Measurements from ENCODE around the gene NCEH1.
A peak's percentile ranks its signal among the peaks of the same experiment; 100 is the strongest.
"Not testable (repeated sequence)": the region's sequence is repeated elsewhere in the genome, so short reads cannot be mapped to it uniquely, and the experiment has no call there.

NCEH1 gene, protein sequence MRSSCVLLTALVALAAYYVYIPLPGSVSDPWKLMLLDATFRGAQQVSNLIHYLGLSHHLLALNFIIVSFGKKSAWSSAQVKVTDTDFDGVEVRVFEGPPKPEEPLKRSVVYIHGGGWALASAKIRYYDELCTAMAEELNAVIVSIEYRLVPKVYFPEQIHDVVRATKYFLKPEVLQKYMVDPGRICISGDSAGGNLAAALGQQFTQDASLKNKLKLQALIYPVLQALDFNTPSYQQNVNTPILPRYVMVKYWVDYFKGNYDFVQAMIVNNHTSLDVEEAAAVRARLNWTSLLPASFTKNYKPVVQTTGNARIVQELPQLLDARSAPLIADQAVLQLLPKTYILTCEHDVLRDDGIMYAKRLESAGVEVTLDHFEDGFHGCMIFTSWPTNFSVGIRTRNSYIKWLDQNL

DNA sequence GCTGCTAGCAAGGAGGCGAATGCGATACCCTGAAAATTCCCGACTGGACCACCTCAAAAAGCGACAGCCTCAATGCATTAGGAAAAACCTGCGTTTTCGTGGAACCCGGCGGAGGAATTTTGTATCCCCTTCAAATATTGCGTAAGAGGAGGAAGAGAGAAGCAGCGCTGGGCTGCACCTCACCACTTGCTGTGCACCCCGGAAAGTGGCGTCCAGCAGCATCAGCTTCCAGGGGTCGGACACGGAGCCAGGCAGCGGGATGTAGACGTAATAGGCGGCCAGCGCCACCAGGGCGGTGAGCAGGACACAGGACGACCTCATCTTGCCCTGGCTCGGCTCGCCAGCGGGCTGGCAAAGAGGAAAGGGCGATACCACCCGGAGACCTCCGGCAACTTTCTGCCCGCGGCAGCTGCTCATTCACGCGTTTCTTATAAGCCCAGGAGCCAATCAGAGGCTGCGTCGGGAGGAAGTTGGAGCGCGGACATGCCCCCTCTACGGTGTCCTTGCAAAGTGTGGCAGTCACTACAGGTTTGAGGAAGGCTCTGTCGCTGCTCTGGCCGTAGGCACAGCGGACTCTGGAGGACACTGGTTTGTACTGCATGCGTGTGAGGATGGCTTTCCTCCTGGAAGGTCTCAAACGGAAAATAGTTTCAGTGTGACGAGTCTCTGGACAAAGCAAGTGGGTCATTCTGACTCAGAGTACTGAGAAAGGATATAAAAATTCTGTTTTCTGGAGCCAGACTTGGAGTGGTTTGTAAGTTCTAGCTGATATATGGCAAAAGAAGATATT is at the start of gene NCEH1:
Gene NCEH1, minus strand, starts transcription at position 404 of the 790 bp plus-strand sequence. Its CDS starts 83 bp downstream, at position 321.
- DNase-seq (ENCODE audit: low spot score): peak; percentile 91

DNA sequence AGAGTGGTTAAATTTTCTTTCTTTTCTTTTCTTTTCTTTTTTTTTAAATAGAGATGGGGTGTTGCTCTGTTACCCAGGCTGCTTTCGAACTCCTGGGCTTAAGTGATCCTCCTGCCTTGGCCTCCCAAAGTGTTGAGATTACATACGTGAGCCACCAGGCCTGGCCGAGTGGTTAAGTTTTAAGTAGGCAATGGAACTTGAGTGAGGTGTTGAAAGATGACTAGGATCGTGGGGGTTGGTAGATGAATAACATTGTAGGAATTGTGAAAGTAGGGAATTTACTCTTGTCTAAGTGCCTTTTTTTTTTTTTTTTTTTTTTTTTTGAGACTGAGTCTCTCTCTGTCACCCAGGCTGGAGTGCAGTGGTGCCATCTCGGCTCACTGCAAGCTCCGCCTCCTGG is 49.5 kb upstream of the NCEH1 start:
- not testable (repeated sequence) for DNase-seq (ENCODE audit: low spot score)

DNA sequence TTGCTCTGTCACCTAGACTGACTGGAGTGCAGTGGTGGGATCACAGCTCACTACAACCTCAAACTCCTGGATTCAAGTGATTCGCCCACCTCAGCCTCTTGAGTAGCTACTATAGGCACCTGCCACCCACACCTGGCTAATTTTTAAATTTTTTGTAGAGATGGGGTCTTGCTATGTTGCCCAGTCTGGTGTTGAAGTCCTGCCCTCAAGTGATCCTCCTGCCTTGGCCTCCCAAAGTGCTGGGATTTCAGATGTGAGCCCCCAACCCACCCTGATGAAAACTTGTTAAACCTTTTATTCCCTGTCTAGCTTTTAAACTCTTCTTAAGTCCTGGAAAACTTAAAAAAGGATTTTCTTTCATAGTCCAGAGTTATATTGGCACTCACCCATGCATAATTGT is 42.3 kb upstream of the NCEH1 start:
- no peak for DNase-seq (ENCODE audit: low spot score)

DNA sequence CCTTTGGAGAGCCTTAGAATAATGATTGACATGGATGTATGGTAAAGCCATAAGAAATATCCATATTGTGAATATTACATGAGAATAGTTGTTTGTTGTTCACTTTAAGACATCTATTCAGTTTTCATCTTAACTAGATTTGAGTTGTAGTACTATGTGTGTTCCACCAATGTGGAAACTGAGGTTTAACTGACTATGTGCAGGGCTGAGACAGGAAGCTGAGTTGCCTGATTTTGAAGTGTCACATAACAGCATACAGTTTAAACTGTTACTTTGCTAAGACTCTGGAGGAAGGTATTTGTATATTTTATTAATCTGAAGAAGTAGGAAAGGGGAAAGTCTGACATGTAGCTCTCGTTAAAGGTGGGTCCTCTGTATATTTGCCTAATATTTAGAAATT is 41.8 kb upstream of the NCEH1 start:
- no peak for DNase-seq (ENCODE audit: low spot score)

DNA sequence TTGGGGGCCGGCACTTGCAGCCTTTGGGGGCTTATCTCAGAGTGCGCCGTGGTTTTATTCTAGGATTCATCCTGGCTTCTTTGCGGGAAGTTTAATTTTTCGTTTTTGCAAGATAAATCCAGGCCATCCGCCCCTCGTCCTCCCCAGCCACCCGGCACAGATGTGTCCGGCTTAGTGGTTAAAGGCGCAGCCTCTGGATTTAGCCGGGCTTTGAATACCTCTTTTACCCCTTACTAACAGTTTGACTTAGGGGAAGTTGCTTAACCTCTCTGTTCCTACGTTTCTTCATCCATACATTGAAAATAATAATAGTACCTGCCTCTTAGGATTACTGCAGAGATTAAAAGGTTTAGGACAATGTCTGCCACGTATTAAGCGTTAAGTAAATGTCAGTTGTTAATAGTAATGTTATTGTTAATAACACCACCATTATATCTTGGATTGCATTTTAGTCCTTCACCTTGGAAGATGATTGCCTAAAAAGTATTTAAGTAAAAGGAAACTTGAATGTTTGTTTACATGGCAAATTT is 40.4 kb upstream of the NCEH1 start:
- DNase-seq (ENCODE audit: low spot score): peak; percentile 46

DNA sequence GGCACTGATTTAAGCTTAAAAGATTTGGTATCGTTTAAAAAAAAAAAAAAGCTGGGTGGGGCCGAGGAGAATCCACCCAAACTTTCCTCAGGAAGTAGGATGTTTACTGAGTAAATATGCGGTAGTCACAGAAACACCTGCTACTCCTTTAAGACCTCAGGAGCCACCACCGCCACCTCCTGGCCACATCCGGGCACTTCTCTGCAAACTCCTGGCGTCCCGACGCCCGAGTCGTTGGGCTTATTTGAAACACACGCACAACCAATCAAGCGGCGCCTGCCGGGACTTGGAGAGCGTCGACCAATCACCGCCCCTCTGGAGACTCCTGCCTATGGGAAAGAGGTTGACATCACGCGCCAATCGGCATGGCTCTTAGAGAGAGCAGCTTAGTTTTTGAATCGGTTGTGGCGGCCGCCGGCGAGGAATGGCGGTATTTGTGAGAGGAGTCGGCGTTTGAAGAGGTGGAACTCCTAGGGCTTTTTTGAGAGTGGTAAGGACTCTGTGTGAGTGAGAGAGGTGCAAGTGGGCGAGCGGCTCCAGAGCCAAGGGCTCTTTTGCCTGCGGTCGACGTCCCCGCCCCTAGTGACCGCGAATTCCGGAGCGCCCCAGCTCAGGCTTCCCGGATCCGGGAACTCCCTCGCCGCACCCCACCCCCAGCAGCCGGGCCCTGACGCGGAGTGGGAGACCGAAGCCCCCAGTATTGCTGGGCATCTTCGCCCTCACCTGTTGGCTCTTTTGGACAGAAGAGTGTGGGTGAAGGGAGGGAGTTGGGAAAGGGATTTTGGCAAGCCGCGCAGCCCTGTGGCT is 39.7 kb upstream of the NCEH1 start, which contains the start of gene ECT2:
Gene ECT2, plus strand, starts transcription at position 359 of the 807 bp plus-strand sequence. CDS start 3,805 bp downstream, outside the sequence.
- peak; percentile 99 for DNase-seq (ENCODE audit: low spot score)

DNA sequence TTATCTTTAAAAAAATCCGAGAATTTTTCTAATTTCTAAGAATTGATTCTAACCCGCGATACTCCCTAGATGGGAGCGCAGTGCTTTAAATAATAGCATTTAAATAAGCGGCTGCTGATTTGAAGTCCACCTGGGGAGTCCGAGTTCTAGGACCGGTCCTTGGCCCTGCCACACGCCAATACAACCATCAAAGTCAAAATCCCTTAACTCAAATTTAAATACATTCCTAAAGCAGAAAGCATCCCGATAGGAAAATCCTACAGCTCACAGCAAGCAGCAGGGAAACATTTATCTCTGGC is 39.2 kb upstream of the NCEH1 start:
- DNase-seq (ENCODE audit: low spot score): no peak

DNA sequence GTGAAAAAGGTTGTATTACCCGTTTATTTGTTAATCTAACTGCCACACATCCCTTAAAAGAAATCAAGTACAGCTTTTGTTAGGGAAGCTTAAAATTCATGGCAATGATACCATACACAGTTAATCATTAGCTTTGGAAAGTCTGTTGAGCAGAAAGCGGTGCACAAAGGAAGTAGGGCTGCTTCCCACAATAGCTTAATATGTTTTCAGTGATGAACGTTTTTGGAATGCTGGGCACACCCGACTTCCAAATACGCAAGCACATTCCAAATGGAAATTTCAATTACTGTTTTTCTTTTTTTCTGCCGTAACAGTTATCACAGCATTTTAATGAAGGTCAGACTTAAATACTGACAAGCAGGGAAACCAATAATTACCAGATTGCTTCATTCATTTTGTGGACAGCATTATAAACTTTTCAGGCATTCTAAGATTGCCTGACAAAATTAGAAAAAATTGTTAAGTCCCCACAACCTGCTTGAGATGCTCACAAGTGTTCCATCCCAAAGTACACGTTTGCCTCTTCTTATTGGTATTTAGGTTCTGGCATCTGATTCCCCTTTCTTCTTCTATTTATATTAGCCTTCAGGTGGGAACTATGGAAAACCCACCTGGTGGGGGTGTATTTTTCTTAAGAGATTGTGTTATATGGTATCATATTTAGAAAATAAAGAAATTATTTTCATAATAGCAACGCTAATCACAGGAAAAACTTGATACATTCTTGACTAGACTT is 38.5 kb upstream of the NCEH1 start:
- DNase-seq (ENCODE audit: low spot score): no peak

DNA sequence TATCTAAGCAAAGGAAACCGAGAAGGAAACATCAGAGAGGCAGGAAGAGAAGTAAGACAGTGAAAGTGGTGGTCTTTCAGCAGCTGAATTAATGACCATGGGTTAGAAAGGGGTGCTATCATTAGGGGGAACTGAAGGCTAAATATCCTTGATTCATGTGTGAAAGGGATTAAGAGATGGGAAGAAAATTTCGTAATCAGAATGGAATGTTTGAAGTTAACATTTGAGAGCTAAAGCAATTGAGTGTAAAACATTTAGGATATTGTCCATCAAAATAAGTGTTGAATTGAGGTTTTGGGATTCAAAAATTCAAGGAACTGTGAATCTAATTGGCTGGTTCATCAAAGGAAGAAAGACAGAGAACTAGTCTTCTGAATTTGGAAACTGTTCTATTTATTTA is 35.6 kb upstream of the NCEH1 start:
- DNase-seq (ENCODE audit: low spot score): no peak

DNA sequence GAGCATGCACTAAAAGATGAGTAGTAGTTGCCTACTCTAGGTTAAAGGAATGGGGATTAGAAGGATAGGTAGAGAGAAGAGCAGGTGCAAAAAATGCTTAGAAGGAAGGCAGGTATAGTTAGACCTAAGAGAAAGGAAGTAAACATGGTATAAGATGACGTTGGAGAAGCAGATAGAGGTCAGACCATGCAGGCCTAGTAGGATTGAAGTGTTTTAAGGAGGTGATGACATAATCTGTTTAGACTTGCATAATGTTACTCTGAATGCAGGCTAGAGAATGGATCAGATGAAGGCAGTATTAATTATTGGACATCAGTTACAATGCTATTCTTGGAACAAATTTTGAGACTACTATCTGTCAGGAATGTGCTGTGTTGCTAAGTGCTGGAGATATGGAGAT is 28.6 kb upstream of the NCEH1 start:
- no peak for DNase-seq (ENCODE audit: low spot score)

DNA sequence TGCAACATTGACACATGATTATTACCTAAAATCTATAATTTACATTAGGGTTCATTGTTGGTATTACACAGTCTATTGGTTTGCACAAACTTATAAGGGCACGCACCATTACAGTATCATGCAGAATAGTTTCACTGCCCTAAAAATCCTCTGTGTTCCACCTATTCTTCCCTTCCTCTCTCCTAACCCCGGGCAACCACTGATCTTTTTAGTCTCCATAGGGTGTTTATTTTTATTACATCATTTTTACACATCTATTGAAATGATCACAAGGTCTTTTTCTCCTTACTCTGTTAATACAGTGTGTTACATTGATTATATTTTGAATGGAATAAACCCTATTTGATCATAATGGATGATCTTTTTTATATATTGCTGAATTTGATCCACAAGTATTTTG is 24.1 kb upstream of the NCEH1 start:
- DNase-seq (ENCODE audit: low spot score): no peak

DNA sequence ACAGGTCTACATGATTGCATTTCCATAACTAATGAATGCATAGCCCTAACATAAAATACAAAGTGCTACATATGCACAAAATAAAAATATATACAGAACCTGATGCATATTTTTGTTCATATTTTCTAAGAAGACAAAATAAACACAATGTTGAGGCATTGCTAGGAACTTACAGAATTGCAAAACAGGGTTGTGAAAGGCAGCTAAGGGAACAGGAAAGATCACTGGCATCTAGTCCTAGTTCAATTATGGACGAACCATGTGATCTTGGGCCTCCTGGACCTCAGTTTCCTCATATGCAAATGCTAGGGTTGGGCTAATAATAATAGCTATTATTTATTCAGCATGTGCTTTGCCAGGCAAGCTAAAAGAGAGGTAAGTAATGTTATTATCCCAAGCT is 15.5 kb upstream of the NCEH1 start:
- no peak for DNase-seq (ENCODE audit: low spot score)

DNA sequence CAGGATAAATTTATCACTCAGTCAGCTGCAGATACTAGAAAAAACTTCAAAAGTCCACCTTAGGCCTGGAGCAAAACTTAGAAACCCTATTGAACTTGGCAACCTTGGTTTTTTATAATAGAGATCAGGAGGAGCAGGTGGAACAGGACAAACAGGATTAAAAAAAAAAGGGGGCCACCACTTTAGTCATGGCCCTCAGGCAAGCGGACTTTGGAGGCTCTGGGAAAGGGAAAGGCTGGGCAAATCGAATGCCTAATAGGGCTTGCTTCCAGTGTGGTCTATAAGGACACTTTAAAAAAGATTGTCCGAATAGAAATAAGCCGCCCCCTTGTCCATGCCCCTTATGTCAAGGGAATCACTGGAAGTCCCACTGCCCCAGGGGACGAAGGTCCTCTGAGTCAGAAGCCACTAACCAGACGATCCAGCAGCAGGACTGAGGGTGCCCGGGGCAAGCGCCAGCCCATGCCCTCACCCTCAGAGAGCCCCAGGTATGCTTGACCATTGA is 11.7 kb upstream of the NCEH1 start:
- not testable (repeated sequence) for DNase-seq (ENCODE audit: low spot score)

DNA sequence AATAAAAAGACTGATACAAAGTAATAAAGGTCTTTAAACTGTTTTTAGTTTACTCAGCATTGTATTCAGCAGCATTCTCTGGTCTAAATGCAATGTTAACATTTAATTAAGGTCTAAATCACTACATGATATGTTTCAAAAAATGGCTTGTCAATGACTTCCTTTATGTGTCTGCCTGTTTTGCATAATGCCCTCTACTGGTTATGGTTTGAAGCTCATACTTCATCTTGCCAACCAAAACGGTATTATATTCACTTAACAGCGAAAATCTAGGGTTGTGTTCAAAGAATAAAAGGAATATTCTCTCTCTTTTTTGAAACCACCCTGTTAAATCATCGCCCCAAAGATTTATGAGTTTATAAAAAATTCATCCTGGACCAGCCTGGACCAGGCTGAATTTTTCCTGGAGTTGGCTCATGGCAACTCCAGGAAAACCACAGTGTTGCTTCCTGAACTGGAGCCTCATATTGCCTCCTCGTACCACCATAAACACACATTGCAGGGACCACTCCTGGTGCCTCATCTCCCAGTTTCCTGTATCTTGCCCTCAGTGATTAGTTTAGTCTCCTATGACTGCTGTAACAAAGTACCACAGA is 6.7 kb upstream of the NCEH1 start:
- DNase-seq (ENCODE audit: low spot score): no peak

DNA sequence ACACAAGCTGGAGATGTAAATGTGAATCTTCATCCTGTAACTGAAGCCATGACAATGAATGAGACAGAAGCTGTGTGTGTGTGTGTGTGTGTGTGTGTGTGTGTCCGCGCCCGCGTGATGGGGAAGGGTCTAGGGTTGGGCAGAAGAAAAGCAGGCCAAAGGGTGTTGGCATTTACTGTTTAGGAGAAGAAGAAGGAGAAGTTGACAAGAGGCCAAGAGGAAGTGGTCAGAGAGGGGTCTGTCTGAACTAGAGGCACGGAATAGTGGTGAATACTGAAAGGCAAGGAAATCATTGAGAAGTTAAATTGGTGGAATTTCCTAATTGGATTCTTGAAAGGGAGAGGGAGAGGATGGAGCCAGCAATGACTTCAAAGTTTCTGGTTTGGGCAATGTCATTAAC is 5.6 kb upstream of the NCEH1 start:
- no peak for DNase-seq (ENCODE audit: low spot score)

DNA sequence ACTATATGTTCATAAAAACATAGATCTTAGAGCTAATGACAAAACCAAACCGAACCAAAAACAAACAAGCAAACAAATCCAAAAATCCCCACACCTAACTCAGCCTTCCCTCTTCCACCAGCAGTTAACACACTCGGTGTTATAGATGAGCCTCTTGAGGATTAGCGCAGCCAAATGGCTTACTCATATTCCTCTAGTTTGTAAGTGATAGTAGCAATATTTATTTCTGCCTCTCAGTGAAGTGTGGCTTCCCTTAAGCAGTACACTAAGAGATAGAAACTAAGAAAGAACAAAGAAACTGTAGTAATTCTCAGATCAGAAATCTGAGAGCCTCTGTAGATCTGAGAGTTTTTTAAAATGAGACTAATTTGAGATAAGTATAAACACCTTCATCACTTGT is 2.4 kb upstream of the NCEH1 start:
- no peak for DNase-seq (ENCODE audit: low spot score)

DNA sequence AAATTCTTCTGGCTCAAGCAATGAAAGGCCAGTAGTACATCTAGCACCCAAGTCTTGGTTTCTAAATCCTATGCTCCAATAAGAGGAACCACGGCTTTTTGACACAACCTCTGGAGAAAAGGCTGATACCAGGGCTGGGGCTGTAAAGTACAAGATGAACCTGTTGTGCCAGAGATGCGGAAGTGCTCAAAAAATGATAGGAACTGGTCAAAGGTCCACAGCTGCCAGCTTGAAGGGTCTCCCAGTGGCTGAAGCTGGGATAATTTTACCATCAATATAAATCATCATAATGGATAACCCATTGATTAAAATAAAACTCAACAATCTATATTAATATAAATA is 558 bp upstream of the NCEH1 start:
- DNase-seq (ENCODE audit: low spot score): no peak

DNA sequence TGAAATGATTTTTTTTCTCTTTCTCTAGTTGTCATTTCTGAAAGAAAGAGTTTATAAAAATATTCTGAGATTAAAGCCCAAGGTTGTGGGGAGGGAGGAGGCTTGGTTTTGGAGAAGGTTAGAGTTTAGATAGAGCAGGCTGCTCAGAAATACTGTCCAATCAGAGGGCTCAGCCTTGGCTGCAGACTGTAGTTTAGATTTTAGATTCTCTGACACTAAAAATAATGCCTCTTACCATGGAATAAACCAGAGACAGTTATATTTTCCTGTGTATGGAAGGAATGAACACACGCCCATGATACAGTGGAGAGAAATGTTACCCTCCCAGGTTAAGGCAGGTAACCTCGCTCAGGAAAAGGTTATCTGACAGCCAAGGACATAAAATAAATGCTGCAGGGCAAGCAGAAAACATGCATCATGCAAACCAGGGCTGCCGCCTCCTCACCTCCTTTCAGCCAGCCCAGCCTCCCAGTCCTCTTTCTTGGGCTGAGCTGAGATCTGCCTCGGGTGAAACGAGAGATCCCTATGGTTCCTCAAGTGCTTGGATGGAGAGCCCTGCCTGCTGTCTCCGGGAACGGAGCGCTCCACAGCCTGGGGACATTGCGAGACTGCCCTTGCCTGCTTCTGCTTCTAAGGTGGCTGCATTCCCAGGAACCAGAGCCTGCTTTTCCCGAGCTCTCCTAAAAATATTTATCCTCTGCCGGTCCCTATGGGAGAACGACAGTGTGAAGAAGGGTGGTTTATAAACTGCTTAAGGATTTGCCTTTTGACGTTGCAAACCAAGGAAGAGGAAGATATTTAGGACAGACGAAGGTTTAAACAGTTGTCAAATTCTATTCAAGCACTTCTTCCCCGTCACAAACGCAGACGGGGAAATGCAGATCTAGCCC is 848 bp downstream of the NCEH1 start:
- DNase-seq (ENCODE audit: low spot score): peak; percentile 54

DNA sequence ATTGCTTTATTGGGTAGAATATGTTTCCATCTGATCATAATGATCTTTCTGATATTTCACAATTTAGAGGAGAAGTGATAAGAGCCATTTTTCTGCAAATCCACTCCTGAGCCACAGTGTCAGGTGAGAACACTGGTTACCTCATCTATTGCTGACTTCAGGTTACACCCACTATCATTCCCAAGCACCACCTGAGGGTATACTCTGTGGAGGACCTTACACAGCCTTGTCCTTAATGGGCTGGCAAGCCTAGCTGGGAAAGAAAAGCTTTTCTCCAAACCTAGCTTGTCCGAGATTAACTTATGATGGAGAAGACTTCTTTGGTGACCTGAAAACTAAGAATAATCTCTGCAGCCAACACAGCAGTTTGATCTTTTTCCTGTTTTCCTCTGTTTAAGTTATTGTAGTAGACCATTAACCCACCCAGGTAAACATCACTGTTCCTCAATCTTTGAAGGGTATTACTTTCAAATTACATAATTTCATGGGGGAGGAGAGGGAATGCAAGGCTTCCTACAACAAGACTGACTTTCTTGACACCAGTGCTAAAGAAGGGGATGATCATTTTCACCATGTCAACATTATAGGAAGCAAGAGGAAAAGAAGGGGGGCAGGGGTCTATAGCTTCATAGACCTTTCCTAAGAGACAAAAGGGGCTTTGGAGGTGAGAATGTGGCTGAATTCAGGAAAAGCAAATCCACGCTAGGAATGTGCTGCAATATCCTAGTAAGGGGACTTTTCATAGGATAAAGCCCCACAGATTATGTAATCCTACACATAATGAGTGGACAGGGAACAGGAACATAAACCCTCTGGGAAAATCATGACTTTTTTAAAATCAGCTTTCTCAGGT is 1.7 kb downstream of the NCEH1 start:
- DNase-seq (ENCODE audit: low spot score): no peak

Data from iPS-NIHi11 (cell line).